Measurements from ENCODE around the gene TMEM217. TPM values are rescaled to one million over a fixed set of nuclear protein-coding genes. Genes with fewer than 3 reads are reported as not detected.

Gene TMEM217
- total RNA-seq, 2 experiments from 2014 or later, result 2.5 TPM

- intact Hi-C loops (cut with DNase I, micrococcal nuclease), result loop anchor here in 1 of 2 experiments (1.0 to 2.0 kb wide), 2 partner anchors 235 to 257 kb away; no protein-coding TSS in a partner anchor
- ATAC-seq (peak; percentile 13), DNase-seq (no peak)
- Mint-ChIP-seq H3K27ac (peak overlapping the region; percentile 94), H3K4me3 (peak overlapping the region; percentile 74), H3K36me3 (ENCODE audit: low read depth) (peaks cover 17% of the 10 kb centered on the region), H3K4me1 (peaks cover 61% of the 10 kb centered on the region), H3K27me3 (no peaks in the 10 kb centered on the region), H3K9me3 (ENCODE audit: low read depth) (no peaks in the 10 kb centered on the region)
- CTCF ChIA-PET, result interaction anchor here (0.9 to 1.7 kb wide), 3 partner anchors 19 to 89 kb away, joined by 3 to 4 read pairs (median 3); no protein-coding TSS in a partner anchor
- POLR2A ChIA-PET, result no interaction called here
These were observed 2.1 kb upstream of the TMEM217 start for GRCh38 chr6:37260040-37260439.

DNA sequence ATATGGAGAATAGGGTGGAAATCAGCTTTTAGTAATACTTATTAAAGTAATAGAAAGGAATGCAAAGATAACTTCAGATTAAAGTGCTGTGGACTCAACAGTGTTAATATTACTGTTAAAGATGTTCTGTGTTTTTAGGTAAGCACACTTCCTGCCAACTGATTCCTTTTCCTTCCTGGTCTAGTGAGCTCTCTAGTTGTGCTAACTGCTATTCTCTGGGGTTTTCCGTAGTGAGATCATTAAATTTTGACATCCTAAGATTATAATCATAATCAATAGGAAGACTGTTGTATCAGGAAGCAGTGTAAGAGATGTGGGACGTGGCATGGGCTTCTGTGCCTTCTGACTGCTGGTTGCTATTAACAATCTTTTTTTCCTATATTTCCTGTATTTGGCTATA lies 1.2 kb upstream of the TMEM217 start:
- CTCF ChIA-PET, result interaction anchor here (0.9 to 1.8 kb wide), 5 partner anchors 18 to 88 kb away, joined by 3 to 5 read pairs (median 4); no protein-coding TSS in a partner anchor
- H3K4me1 Mint-ChIP-seq, result peaks cover 54% of the 10 kb centered on the region
- POLR2A ChIA-PET, result no interaction called here
- ATAC-seq (peak; percentile 3), DNase-seq (peak; percentile 21)
- intact Hi-C loops (cut with DNase I, micrococcal nuclease), result loop anchor here in 1 of 2 experiments (5.0 kb wide), 1 partner anchor 37 kb away; no protein-coding TSS in a partner anchor
- no peaks in the 10 kb centered on the region for H3K9me3 Mint-ChIP-seq (ENCODE audit: low read depth)
- H3K4me3 Mint-ChIP-seq, result peak overlapping the region; percentile 74
- peaks cover 11% of the 10 kb centered on the region for H3K36me3 Mint-ChIP-seq (ENCODE audit: low read depth)
- H3K27ac Mint-ChIP-seq, result peak overlapping the region; percentile 94
- no peaks in the 10 kb centered on the region for H3K27me3 Mint-ChIP-seq

GRCh38 chr6:37258405-37259105 lies 611 bp upstream of the TMEM217 start:
- Mint-ChIP-seq H3K27me3 (no peaks in the 10 kb centered on the region), H3K4me1 (peaks cover 50% of the 10 kb centered on the region), H3K27ac (peak overlapping the region; percentile 94), H3K9me3 (ENCODE audit: low read depth) (no peaks in the 10 kb centered on the region), H3K4me3 (peak overlapping the region; percentile 74), H3K36me3 (ENCODE audit: low read depth) (peaks cover 10% of the 10 kb centered on the region)
- intact Hi-C loops (cut with DNase I, micrococcal nuclease), result loop anchor here in 1 of 2 experiments (5.0 kb wide), 1 partner anchor 36 kb away; no protein-coding TSS in a partner anchor
- DNase-seq (no peak), ATAC-seq (no peak)
- POLR2A ChIA-PET, result interaction anchor here (0.9 to 1.6 kb wide), 9 partner anchors 17 to 273 kb away, joined by 3 to 7 read pairs (median 4); partner anchors contain the start of gene MTCH1
- CTCF ChIA-PET, result interaction anchor here (0.9 to 1.8 kb wide), 6 partner anchors 18 to 237 kb away, joined by 3 to 5 read pairs (median 4); no protein-coding TSS in a partner anchor

DNA sequence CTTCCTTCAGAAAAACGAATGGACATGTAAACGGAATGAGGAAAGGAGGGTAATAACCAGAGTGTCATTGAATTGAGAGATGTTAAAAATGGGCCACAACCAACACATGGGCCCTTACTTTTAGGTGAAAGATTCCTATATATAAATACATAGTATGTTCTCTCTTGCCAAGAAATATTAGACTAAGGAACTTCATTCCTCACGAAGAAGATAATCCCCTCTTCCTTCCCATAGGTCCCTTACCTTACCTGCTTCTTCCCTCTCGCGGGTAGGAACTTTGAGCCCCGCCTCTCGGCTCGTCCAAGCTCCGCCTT lies 667 bp downstream of the TMEM217 start:
- peak overlapping the region; percentile 74 for H3K4me3 Mint-ChIP-seq
- ChIA-PET CTCF (interaction anchor here (0.7 to 2.3 kb wide), 8 partner anchors 9 to 86 kb away, joined by 3 to 10 read pairs (median 4); no protein-coding TSS in a partner anchor), POLR2A (interaction anchor here (1.1 to 1.6 kb wide), 5 partner anchors 11 to 271 kb away, joined by 3 to 7 read pairs (median 4); partner anchors contain the start of gene MTCH1)
- H3K27ac Mint-ChIP-seq, result peak overlapping the region; percentile 94
- H3K9me3 Mint-ChIP-seq (ENCODE audit: low read depth), result no peaks in the 10 kb centered on the region
- H3K27me3 Mint-ChIP-seq, result no peaks in the 10 kb centered on the region
- H3K4me1 Mint-ChIP-seq, result peaks cover 39% of the 10 kb centered on the region
- intact Hi-C loops (cut with DNase I, micrococcal nuclease), result loop anchor here (1.0 to 5.0 kb wide), 7 partner anchors 17 to 562 kb away; partner anchors contain the start of genes CMTR1 (in 1 of the 2), MTCH1 (in 1 of the 2), PIM1 (in 1 of the 2) and ZFAND3 (in 1 of the 2)
- H3K36me3 Mint-ChIP-seq (ENCODE audit: low read depth), result peaks cover 6% of the 10 kb centered on the region
- ATAC-seq (no peak), DNase-seq (no peak)

- ATAC-seq, result no peak
- DNase-seq, result no peak
- Mint-ChIP-seq H3K27ac (peak overlapping the region; percentile 94), H3K27me3 (no peaks in the 10 kb centered on the region), H3K9me3 (ENCODE audit: low read depth) (no peaks in the 10 kb centered on the region), H3K4me1 (peaks cover 38% of the 10 kb centered on the region), H3K36me3 (ENCODE audit: low read depth) (peaks cover 6% of the 10 kb centered on the region), H3K4me3 (peak overlapping the region; percentile 74)
- POLR2A ChIA-PET, result interaction anchor here (0.7 to 1.6 kb wide), 6 partner anchors 10 to 271 kb away, joined by 3 to 7 read pairs (median 4); partner anchors contain the start of gene MTCH1
- CTCF ChIA-PET, result interaction anchor here (0.8 to 2.3 kb wide), 6 partner anchors 9 to 86 kb away, joined by 3 to 10 read pairs (median 3); no protein-coding TSS in a partner anchor
- intact Hi-C loops (cut with DNase I, micrococcal nuclease), result loop anchor here (1.0 to 5.0 kb wide), 7 partner anchors 17 to 562 kb away; partner anchors contain the start of genes CMTR1 (in 1 of the 2), MTCH1 (in 1 of the 2), PIM1 (in 1 of the 2) and ZFAND3 (in 1 of the 2)
These were observed 1.1 kb downstream of the TMEM217 start for GRCh38 chr6:37256692-37257319.

DNA sequence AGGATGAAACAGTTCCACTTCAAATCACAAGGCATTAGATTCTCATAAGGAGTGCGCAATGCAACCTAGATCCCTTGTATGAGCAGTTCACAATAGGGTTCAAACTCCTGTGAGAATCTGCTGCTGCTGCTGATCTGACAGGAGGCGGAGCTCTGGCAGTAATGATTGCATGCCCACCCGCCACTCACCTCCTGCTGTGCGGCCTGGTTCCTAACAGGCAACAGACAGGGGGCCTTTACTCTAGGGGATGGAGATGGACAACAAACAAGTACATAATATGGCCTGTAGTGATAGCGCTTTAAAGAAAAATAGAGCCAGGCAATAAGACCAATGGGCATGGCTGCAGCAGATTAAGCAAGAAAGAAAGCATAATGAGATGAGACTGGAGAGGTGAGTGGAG lies 3.1 kb downstream of the TMEM217 start:
- H3K27me3 Mint-ChIP-seq, result no peaks in the 10 kb centered on the region
- H3K27ac Mint-ChIP-seq, result no peak overlapping the region
- no peaks in the 10 kb centered on the region for H3K9me3 Mint-ChIP-seq (ENCODE audit: low read depth)
- DNase-seq (no peak), ATAC-seq (no peak)
- H3K36me3 Mint-ChIP-seq (ENCODE audit: low read depth), result peaks cover 4% of the 10 kb centered on the region
- H3K4me1 Mint-ChIP-seq, result peaks cover 23% of the 10 kb centered on the region
- ChIA-PET POLR2A (no interaction called here), CTCF (interaction anchor here (0.8 to 1.2 kb wide), 4 partner anchors 29 to 462 kb away, joined by 3 read pairs; no protein-coding TSS in a partner anchor)
- no peak overlapping the region for H3K4me3 Mint-ChIP-seq
- intact Hi-C loops (cut with DNase I, micrococcal nuclease), result loop anchor here in 1 of 2 experiments (5.0 kb wide), 1 partner anchor 33 kb away; no protein-coding TSS in a partner anchor

DNA sequence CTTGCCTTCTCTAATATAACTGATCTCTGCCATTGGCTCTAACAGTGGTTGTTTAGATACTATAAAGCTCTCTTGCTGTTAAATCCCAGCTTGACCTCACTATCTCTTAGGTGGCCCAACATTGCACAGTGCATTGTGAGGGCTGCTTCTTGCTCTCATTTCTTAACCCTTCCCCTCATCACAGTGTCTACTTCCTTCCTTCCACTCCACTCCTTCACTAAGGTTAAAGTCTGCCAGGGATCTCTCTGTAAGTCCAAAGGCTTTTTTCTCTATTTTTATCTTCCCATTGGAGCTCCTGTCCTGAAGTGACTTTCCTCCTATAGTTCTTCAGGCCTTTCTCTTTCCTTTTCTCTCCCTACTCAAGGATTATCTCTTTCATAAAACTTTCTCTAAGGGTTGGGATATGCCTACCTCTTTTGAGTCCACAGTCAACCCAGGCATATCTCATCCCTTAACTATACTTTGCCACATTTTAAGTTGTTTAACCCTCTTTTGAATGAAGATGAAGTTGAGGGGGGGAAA lies 4.4 kb downstream of the TMEM217 start:
- POLR2A ChIA-PET, result no interaction called here
- H3K27me3 Mint-ChIP-seq, result peaks cover under 1% of the 10 kb centered on the region

DNA sequence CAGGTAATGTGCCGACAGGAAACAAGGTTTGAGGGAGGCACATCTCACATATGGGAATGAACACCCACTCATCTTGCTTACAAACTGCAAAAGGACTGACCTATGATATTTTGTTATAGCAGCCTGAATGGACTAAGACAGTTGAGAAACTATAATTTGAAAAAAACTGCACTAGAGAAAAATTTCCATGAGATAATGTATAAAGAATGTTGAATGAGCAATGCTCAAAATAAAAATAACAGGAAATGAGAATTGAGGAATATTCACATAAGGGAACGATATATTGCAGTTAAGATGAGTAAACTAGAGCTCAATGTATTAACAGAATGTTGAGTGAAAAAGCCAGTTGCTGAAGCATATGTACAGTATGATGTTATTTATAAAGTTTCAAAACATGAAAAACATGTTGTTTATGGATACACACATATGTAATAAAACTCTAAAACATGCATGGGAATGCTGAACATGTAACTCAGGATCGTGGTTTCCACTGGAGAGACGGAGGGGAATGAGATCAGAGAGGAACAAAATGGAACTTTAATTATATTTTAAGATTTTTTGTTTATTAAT lies 6.6 kb downstream of the TMEM217 start:
- intact Hi-C loops (cut with DNase I, micrococcal nuclease), result no loop called here
- Mint-ChIP-seq H3K36me3 (ENCODE audit: low read depth) (no peaks in the 10 kb centered on the region), H3K4me1 (peaks cover 2% of the 10 kb centered on the region), H3K4me3 (no peak overlapping the region), H3K27ac (no peak overlapping the region), H3K9me3 (ENCODE audit: low read depth) (no peaks in the 10 kb centered on the region), H3K27me3 (peaks cover 3% of the 10 kb centered on the region)
- CTCF ChIA-PET, result interaction anchor here (0.9 kb wide), 1 partner anchor 9 kb away, joined by 5 read pairs; no protein-coding TSS in a partner anchor
- no peak for DNase-seq
- POLR2A ChIA-PET, result no interaction called here
- no peak for ATAC-seq

More for the DNA sequence above, 4.4 kb downstream of the TMEM217 start:
- DNase-seq, result no peak
- Mint-ChIP-seq H3K4me1 (peaks cover 12% of the 10 kb centered on the region), H3K27ac (no peak overlapping the region), H3K9me3 (ENCODE audit: low read depth) (no peaks in the 10 kb centered on the region), H3K36me3 (ENCODE audit: low read depth) (peaks cover 1% of the 10 kb centered on the region), H3K4me3 (no peak overlapping the region)
- ATAC-seq, result no peak
- intact Hi-C loops (cut with DNase I, micrococcal nuclease), result no loop called here
- CTCF ChIA-PET, result interaction anchor here (0.8 to 1.2 kb wide), 2 partner anchors 91 to 234 kb away, joined by 3 read pairs; no protein-coding TSS in a partner anchor

DNA sequence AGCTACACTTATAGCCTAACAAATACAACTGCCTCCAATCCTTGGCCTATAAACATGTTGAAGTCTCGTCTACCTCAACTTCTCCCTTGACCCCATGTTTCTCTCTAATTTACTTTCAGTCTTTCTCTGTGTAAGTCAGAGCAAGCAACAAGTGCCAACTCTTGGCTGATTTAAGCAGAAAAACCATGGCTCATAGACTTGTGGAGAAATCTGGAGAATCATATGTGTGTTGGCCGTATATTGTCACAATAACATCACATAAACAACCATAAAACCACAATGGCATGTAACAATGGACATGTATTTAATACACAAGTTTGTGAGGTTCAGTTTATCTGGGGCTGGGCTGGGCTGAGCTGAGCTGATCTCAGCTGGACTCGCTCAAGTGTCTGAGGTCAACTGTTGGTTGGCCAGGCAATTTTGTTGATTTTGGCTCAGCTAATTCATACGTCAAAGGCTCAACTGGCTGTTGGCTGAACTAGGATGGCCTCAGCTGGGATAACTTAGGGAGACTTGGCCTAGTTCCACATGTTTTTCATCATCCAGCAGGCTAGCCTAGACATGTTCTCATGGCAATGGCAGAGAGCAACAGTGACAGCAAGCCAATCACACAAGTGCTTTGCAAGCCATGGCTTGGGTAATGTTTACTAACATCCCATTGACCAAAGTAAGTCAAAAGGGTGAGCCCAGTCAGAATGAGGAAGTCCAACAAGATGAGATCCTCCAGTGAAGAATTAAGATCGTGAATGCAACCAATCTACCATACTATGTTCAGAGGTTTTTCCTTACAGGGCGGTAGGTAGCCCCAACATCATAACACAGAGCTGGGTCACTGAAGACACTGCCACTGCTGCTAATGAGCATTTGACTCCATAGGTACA lies 13.3 kb downstream of the TMEM217 start:
- POLR2A ChIA-PET, result no interaction called here
- Mint-ChIP-seq H3K9me3 (ENCODE audit: low read depth) (no peaks in the 10 kb centered on the region), H3K4me3 (no peak overlapping the region), H3K27ac (no peak overlapping the region), H3K27me3 (peaks cover 5% of the 10 kb centered on the region), H3K36me3 (ENCODE audit: low read depth) (no peaks in the 10 kb centered on the region), H3K4me1 (peaks cover 30% of the 10 kb centered on the region)
- CTCF ChIA-PET, result interaction anchor here (0.7 kb wide), 1 partner anchor 486 kb away, joined by 4 read pairs; no protein-coding TSS in a partner anchor
- ATAC-seq, result no peak
- intact Hi-C loops (cut with DNase I, micrococcal nuclease), result loop anchor here in 1 of 2 experiments (5.0 kb wide), 1 partner anchor 1047 kb away; the partner anchor contains the start of gene BRPF3
- DNase-seq, result no peak
